DMS 273 (cell line): Measurements from ENCODE around the gene PSMB10.
A peak's percentile ranks its signal among the peaks of the same experiment; 100 is the strongest.
"Not testable (repeated sequence)": the region's sequence is repeated elsewhere in the genome, so short reads cannot be mapped to it uniquely, and the experiment has no call there.

ENCODE experiments used
- DNase-seq: peaks from one replicate; lab custom pipeline; 2025; ENCODE audit not compliant: unreplicated experiment; lab: John Stamatoyannopoulos, UW

Gene PSMB10

GRCh38 chr16:67942510-67943255, 6.0 kb upstream of the PSMB10 start:
- no peak for DNase-seq

- DNase-seq: peak; percentile 68
Observed at GRCh38 chr16:67942200-67942509, 5.5 kb upstream of the PSMB10 start.

GRCh38 chr16:67941469-67942199, 5.0 kb upstream of the PSMB10 start:
- no peak for DNase-seq

GRCh38 chr16:67940446-67941089, 3.9 kb upstream of the PSMB10 start:
- DNase-seq: no peak

GRCh38 chr16:67939507-67940445, 3.1 kb upstream of the PSMB10 start:
- DNase-seq: no peak

- DNase-seq: not testable (repeated sequence)
Observed at GRCh38 chr16:67937713-67938112, 1.1 kb upstream of the PSMB10 start.

GRCh38 chr16:67936880-67937605, 393 bp upstream of the PSMB10 start:
- peak; percentile 67 for DNase-seq

- DNase-seq: peak; percentile 99
Observed at GRCh38 chr16:67935402-67936123, 1.1 kb downstream of the PSMB10 start.

- peak; percentile 68 for DNase-seq
Observed at GRCh38 chr16:67935101-67935401, 1.6 kb downstream of the PSMB10 start.

- DNase-seq: peak; percentile 69
Observed at GRCh38 chr16:67934306-67935100, 2.1 kb downstream of the PSMB10 start.

- no peak for DNase-seq
Observed at GRCh38 chr16:67933805-67934204, 2.8 kb downstream of the PSMB10 start.

- no peak for DNase-seq
Observed at GRCh38 chr16:67932462-67932840, 4.2 kb downstream of the PSMB10 start.

- DNase-seq: no peak
Observed at GRCh38 chr16:67931712-67932461, 4.8 kb downstream of the PSMB10 start, which contains the start of gene CTRL. Gene CTRL (minus strand): TSS chr16:67931862. CDS start chr16:67931852, 10 bp downstream.

GRCh38 chr16:67930678-67931211, 5.9 kb downstream of the PSMB10 start:
- no peak for DNase-seq

GRCh38 chr16:67930191-67930590, 6.5 kb downstream of the PSMB10 start:
- no peak for DNase-seq

GRCh38 chr16:67928561-67929364, 7.9 kb downstream of the PSMB10 start:
- peak; percentile 89 for DNase-seq

GRCh38 chr16:67928147-67928546, 8.5 kb downstream of the PSMB10 start:
- no peak for DNase-seq
